Gastroesophageal sphincter (tissue), 4 donors: ENCODE data around the gene TMEM154. TPM values are rescaled to one million over a fixed set of nuclear protein-coding genes. Genes with fewer than 3 reads are reported as not detected.

Source experiments
- ATAC-seq: fragments of 150-250 bp; one replicate; pipeline ENCODE4 v1.9.1; 2016; ENCODE audit warnings: mild to moderate bottlenecking, moderate library complexity
- H3K27ac ChIP-seq, 4 donors: fragments of 200-600 bp; sonication (generic) in 3 of 4; 1 replicate in 3 of 4; 2 replicates in 1 of 4; pipeline ENCODE4 v1.5.1; 2016 to 2019
- H3K27me3 ChIP-seq: fragments of 200-600 bp; sonication (generic); one replicate; pipeline ENCODE4 v1.5.1; 2019
- H3K36me3 ChIP-seq, 2 donors: fragments of 200-600 bp; sonication (generic); one replicate each; pipeline ENCODE4 v1.5.1; 2019; ENCODE audit warnings: control low read depth in 1 of 2
- H3K4me1 ChIP-seq, 3 donors: fragments of 200-600 bp; sonication (generic); 1 replicate in 2 of 3; 2 replicates in 1 of 3; pipeline ENCODE4 v1.5.1; 2016 to 2019; ENCODE audit warnings: control low read depth in 2 of 3
- H3K4me3 ChIP-seq, 2 donors: fragments of 200-600 bp; sonication (generic); one replicate each; pipeline ENCODE4 v1.5.1; 2019; ENCODE audit warnings: mild to moderate bottlenecking in 1 of 2, moderate library complexity in 1 of 2
- H3K9me3 ChIP-seq, 3 donors: fragments of 200-600 bp; sonication (generic); one replicate each; pipeline ENCODE4 v1.5.1; 2017 to 2019; ENCODE audit warnings: control low read depth in 2 of 3
- EP300 ChIP-seq: sonication (generic); formaldehyde crosslinking; IDR thresholded peaks from one replicate; pipeline ENCODE4 v1.6.1; 2017; ENCODE audit warnings: antibody characterized with exemption, mild to moderate bottlenecking
- POLR2A ChIP-seq, 2 donors: fragments of 450-650 bp; IDR thresholded peaks; one replicate each; pipeline ENCODE4 v1.6.1; 2017; ENCODE audit warnings: antibody characterized with exemption in 2 of 2, mild to moderate bottlenecking in 2 of 2, moderate library complexity in 1 of 2
- POLR2AphosphoS5 ChIP-seq: sonication (generic); formaldehyde crosslinking; IDR thresholded peaks from one replicate; pipeline ENCODE4 v1.6.1; 2017; ENCODE audit warnings: antibody characterized with exemption
- WGBS, 2 donors: methylation state at CpG; one replicate each; pipeline ENCODE4 v1.1.5; 2018; ENCODE audit warnings: low coverage in 1 of 2; 5-methylcytosine and 5-hydroxymethylcytosine counted together
- total RNA-seq, 4 donors: library from RNA; depleted of rRNA; stranded (reverse); fragments of >200 nt; gene quantifications; one replicate each; pipeline ENCODE4 v1.1.0, GENCODE V29; 2016
- TF ChIP-seq, protein P1 (sequence below), 4 experiments: fragments of 200-600 bp in 2 of 4; fragments of 450-650 bp in 2 of 4; sonication (generic) in 1 of 4; IDR thresholded peaks; one replicate each; pipeline ENCODE4 v1.5.1; 2017 to 2019; ENCODE audit warnings: antibody characterized with exemption in 4 of 4, mild to moderate bottlenecking in 2 of 4, moderate library complexity in 2 of 4

TMEM154 gene
- total RNA-seq, 4 donors from 2014 or later: 0.77 to 13.6 (median 3.8) TPM

DNA sequence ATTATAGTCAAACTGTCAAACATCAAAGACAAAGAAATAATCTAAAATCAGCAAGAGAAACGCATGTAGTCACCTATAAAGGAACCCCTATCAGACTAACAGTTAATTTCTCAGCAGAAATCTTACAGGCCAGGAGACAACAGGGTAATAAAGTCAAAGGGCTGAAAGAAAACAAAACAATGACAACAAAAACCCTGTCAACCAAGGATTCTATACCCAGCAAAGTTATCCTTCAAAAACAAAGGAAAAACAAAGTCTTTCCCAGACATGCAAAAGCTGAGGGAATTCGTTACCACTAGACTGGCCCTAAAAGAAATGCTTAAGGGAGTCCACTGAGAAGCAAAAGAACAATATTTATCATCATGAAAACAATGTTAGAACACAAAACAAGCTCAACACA lies 22.1 kb downstream of the TMEM154 start:
- H3K4me1 ChIP-seq: no peaks in the 10 kb centered on the region
- TF ChIP-seq POLR2A (IDR thresholded peaks at IDR 0.05): no peak
- TF ChIP-seq, protein P1, sequence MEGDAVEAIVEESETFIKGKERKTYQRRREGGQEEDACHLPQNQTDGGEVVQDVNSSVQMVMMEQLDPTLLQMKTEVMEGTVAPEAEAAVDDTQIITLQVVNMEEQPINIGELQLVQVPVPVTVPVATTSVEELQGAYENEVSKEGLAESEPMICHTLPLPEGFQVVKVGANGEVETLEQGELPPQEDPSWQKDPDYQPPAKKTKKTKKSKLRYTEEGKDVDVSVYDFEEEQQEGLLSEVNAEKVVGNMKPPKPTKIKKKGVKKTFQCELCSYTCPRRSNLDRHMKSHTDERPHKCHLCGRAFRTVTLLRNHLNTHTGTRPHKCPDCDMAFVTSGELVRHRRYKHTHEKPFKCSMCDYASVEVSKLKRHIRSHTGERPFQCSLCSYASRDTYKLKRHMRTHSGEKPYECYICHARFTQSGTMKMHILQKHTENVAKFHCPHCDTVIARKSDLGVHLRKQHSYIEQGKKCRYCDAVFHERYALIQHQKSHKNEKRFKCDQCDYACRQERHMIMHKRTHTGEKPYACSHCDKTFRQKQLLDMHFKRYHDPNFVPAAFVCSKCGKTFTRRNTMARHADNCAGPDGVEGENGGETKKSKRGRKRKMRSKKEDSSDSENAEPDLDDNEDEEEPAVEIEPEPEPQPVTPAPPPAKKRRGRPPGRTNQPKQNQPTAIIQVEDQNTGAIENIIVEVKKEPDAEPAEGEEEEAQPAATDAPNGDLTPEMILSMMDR (IDR thresholded peaks at IDR 0.05): no peak
- no peak for TF ChIP-seq EP300
- no peak for TF ChIP-seq POLR2AphosphoS5
- no peak overlapping the region for H3K27ac ChIP-seq
- H3K27me3 ChIP-seq: no peaks in the 10 kb centered on the region
- ATAC-seq: no peak
- WGBS, 2 donors: 79 to 90% methylated on average over 2 of the region's 2 CpGs
- no peaks in the 10 kb centered on the region for H3K36me3 ChIP-seq
- no peak overlapping the region for H3K4me3 ChIP-seq
- H3K9me3 ChIP-seq: peaks cover 0 to 27% (median 0%) of the 10 kb centered on the region in 3 donors

DNA sequence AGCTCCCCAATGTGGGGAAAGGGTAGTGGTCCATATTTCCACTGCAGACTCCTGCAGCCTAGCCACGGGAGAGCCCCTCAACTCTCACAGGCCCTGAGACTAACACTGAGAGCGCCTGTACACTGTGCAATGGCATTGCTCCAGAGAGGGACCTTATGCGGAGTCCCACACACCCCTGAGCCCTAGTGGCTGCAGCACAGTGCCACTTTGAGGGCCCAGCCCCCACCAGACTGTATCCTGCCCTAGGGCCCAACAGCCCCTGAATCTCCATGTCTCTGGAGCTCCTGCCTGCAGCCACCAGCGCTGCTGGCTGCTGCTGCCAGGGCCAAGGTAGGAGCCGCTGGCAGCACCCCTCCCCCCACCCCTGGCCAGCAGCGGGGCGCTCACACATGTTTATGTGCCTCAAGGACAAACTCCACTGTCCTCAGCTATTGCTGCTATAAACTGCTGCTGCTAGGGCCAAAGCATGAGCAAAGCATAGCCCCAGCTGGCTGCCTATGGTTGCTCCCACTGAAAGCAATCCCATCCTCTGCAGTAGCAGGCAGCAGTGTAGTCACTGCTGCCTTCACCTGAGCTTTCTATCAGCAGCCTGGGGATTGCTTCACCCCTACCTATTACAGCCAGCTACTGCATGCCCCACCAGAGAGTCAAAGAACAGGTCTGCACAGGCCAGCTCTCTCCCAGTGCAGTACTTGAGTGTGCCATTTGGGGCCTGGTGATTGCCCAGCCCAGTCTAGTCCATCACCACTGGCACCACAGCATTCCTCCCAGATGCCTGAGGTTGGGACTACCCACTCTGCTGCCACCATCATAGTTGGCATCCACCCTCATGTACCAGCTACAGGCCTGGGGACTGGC lies 24.3 kb downstream of the TMEM154 start:
- WGBS, 2 donors: 86% methylated on average over 2 of the region's 7 CpGs; no CpG with 5 or more reads in 1 of the 2 donors
- Histone ChIP-seq H3K4me1 (no peaks in the 10 kb centered on the region), H3K27me3 (no peaks in the 10 kb centered on the region), H3K27ac (no peak overlapping the region), H3K9me3 (peaks cover 0 to 27% (median 0%) of the 10 kb centered on the region in 3 donors), H3K4me3 (no peak overlapping the region), H3K36me3 (no peaks in the 10 kb centered on the region)
- no peak for ATAC-seq
- TF ChIP-seq, protein P1 (IDR thresholded peaks at IDR 0.05): no peak
- TF ChIP-seq POLR2AphosphoS5 (no peak), POLR2A (IDR thresholded peaks at IDR 0.05) (no peak), EP300 (no peak)

DNA sequence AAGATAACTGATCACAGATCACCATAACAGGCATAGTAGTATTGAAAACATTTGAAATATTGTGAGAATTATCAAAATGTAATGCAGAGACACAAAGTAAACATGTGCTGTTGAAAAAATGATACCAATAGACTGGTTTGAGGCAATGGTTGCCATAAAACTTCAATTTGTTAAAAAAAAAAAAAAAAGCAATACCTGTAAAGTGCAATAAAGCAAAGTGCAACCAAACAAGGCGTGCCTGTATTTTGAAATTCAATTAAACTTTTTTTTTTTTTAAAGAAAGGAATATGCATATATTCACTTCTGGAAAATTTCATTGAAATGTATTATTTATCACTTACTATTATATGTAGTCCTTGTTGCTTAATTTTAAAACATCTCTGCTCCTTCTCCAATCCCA lies 27.7 kb downstream of the TMEM154 start:
- no peaks in the 10 kb centered on the region for H3K36me3 ChIP-seq
- H3K4me3 ChIP-seq: no peak overlapping the region
- H3K9me3 ChIP-seq: peaks cover 0 to 10% (median 0%) of the 10 kb centered on the region in 3 donors
- H3K27ac ChIP-seq: no peak overlapping the region
- 78 to 92% methylated on average over 1 of the region's 1 CpG for WGBS, 2 donors
- H3K27me3 ChIP-seq: no peaks in the 10 kb centered on the region
- no peaks in the 10 kb centered on the region for H3K4me1 ChIP-seq
- TF ChIP-seq, protein P1 (IDR thresholded peaks at IDR 0.05): no peak
- TF ChIP-seq POLR2A (IDR thresholded peaks at IDR 0.05) (no peak), POLR2AphosphoS5 (no peak), EP300 (no peak)
- ATAC-seq: no peak

DNA sequence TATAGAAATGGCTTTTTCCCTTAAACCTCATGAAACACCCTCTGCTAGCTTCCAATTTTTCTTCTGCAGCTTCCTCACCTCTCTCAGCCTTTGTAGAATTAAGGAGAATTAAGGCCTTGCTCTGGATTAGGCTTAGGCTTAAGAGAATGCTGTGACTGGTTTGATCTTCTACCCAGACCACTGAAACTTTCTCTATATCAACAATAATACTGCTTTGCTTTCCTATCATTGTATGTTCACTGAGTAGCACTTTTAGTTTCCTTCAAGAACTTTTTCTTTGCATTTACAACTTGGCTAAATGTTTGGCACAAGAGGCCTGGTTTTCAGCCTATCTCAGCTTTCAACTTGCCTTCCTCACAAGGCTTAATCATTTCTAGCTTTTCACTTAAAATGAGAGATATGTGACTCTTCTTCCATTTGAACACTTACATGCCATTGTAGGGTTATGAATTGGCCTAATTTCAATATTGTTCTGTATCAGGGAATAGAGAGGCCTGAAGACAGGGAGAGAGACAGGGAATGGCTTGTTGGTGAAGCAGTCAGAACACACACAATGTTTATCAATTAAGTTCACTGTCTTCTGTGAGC lies 28.2 kb downstream of the TMEM154 start:
- peaks cover 0 to 5% (median 0%) of the 10 kb centered on the region in 3 donors for H3K9me3 ChIP-seq
- TF ChIP-seq EP300 (no peak), POLR2A (IDR thresholded peaks at IDR 0.05) (no peak), POLR2AphosphoS5 (no peak)
- TF ChIP-seq, protein P1 (IDR thresholded peaks at IDR 0.05): no peak
- no peaks in the 10 kb centered on the region for H3K27me3 ChIP-seq
- ATAC-seq: no peak
- no peak overlapping the region for H3K4me3 ChIP-seq
- H3K36me3 ChIP-seq: no peaks in the 10 kb centered on the region
- H3K27ac ChIP-seq: no peak overlapping the region
- H3K4me1 ChIP-seq: no peaks in the 10 kb centered on the region
